GM23338 (cell line): ENCODE measurements around the gene SORCS2. TPM values are rescaled to one million over a fixed set of nuclear protein-coding genes. Genes with fewer than 3 reads are reported as not detected.

Source experiments
- ATAC-seq: fragments of 200-7000 bp; cut with Tn5 transposase; 3 replicates; pipeline ENCODE4 v1.9.1; 2020
- DNase-seq: peaks from one replicate; pipeline ENCODE4 v3.0.0-alpha.2; 2015; ENCODE audit warnings: low spot score
- H2AFZ ChIP-seq: fragments of 200-600 bp; sonication (generic); 2 replicates; pipeline ENCODE4 v1.8.0; 2016; ENCODE audit warnings: antibody characterized with exemption, mild to moderate bottlenecking, moderate library complexity
- H3F3A ChIP-seq: fragments of 200-600 bp; sonication (generic); replicated peaks from 2 replicates; pipeline ENCODE4 v1.8.0; 2017; ENCODE audit warnings: antibody characterized with exemption, mixed run types, low read depth
- H3K27ac ChIP-seq: fragments of 200-600 bp; sonication (generic); 2 replicates; pipeline ENCODE4 v1.6.1; 2016; ENCODE audit warnings: low read depth
- H3K27me3 ChIP-seq: fragments of 200-600 bp; sonication (generic); 2 replicates; pipeline ENCODE4 v1.8.0; 2016; ENCODE audit warnings: mild to moderate bottlenecking, mixed run types, moderate library complexity; ENCODE audit not compliant: insufficient read depth
- H3K36me3 ChIP-seq: fragments of 200-600 bp; sonication (generic); 2 replicates; pipeline ENCODE4 v1.8.0; 2016; ENCODE audit warnings: mild to moderate bottlenecking; ENCODE audit not compliant: insufficient read depth
- H3K4me1 ChIP-seq: fragments of 200-600 bp; sonication (generic); 2 replicates; pipeline ENCODE4 v1.8.0; 2016; ENCODE audit warnings: mild to moderate bottlenecking, moderate library complexity; ENCODE audit not compliant: insufficient read depth
- H3K4me2 ChIP-seq: fragments of 200-600 bp; sonication (generic); 2 replicates; pipeline ENCODE4 v1.7.1; 2017; ENCODE audit warnings: mixed run types
- H3K4me3 ChIP-seq: fragments of 200-600 bp; sonication (generic); 2 replicates; pipeline ENCODE4 v1.6.1; 2016; ENCODE audit warnings: mixed run types
- H3K79me2 ChIP-seq: fragments of 200-600 bp; sonication (generic); replicated peaks from 2 replicates; pipeline ENCODE4 v1.8.0; 2017; ENCODE audit warnings: mild to moderate bottlenecking; ENCODE audit not compliant: insufficient read depth
- H3K9me2 ChIP-seq: fragments of 200-600 bp; sonication (generic); 2 replicates; pipeline ENCODE4 v1.8.0; 2017; ENCODE audit not compliant: insufficient read depth
- H4K20me1 ChIP-seq: fragments of 200-600 bp; sonication (generic); replicated peaks from 2 replicates; pipeline ENCODE4 v1.8.0; 2017; ENCODE audit warnings: mild to moderate bottlenecking; ENCODE audit not compliant: insufficient read depth
- H3K27ac Mint-ChIP-seq: 2 replicates; pipeline ENCODE4 v1.8.0; 2020; ENCODE audit warnings: inconsistent platforms, mild to moderate bottlenecking, moderate library complexity, mixed read lengths
- H3K27me3 Mint-ChIP-seq: 3 replicates; pipeline ENCODE4 v1.8.0; 2022; ENCODE audit warnings: low read depth, mild to moderate bottlenecking, moderate library complexity, mixed read lengths, inconsistent platforms; ENCODE audit not compliant: insufficient read depth, poor library complexity
- H3K36me3 Mint-ChIP-seq: 3 replicates; pipeline ENCODE4 v1.8.0; 2021; ENCODE audit warnings: low read depth, mild to moderate bottlenecking, inconsistent platforms, moderate library complexity, mixed read lengths
- H3K4me1 Mint-ChIP-seq: 3 replicates; pipeline ENCODE4 v1.8.0; 2020; ENCODE audit warnings: mild to moderate bottlenecking, inconsistent platforms, mixed read lengths
- H3K4me3 Mint-ChIP-seq: 3 replicates; pipeline ENCODE4 v1.8.0; 2021; ENCODE audit warnings: moderate library complexity, mild to moderate bottlenecking, inconsistent platforms, mixed read lengths
- H3K9me3 Mint-ChIP-seq: 3 replicates; pipeline ENCODE4 v1.8.0; 2020; ENCODE audit warnings: moderate library complexity, mild to moderate bottlenecking, inconsistent platforms, mixed read lengths
- EZH2 ChIP-seq: fragments of 200-600 bp; sonication (generic); IDR thresholded peaks from one replicate; pipeline ENCODE4 v1.8.0; 2017; ENCODE audit warnings: antibody characterized with exemption, mild to moderate bottlenecking, low read depth; ENCODE audit not compliant: unreplicated experiment
- EZH2phosphoT487 ChIP-seq: fragments of 200-600 bp; sonication (generic); IDR thresholded peaks from one replicate; pipeline ENCODE4 v1.8.1; 2018; ENCODE audit warnings: antibody characterized with exemption; ENCODE audit not compliant: unreplicated experiment
- STAT1 ChIP-seq: IDR thresholded peaks from one replicate; pipeline ENCODE4 v1.6.1; 2016; ENCODE audit warnings: antibody characterized with exemption; ENCODE audit not compliant: unreplicated experiment
- ZNF114 ChIP-seq: fragments of 250-450 bp; sonication (Bioruptor Pico); IDR thresholded peaks from 2 replicates; pipeline ENCODE4 v1.5.0; 2020; ENCODE audit warnings: mild to moderate bottlenecking, moderate library complexity
- polyA plus RNA-seq: library from polyadenylated mRNA; unstranded; fragments of >200 nt; fragmentation: Nextera tagmentation; extraction: Ambion mirVana; gene quantifications from 2 replicates; pipeline ENCODE4 v1.2.1, GENCODE V29; 2016
- total RNA-seq: library from RNA; depleted of rRNA; stranded (reverse); fragments of >200 nt; shearing (Covaris generic); gene quantifications from 2 replicates; pipeline ENCODE4 v1.2.3, GENCODE V29; 2014
- TF ChIP-seq, protein P1 (sequence below): IDR thresholded peaks from one replicate; pipeline ENCODE4 v1.6.1; 2018; ENCODE audit warnings: antibody characterized with exemption; ENCODE audit not compliant: unreplicated experiment
- TF ChIP-seq, protein P2 (sequence below): IDR thresholded peaks from 2 replicates; pipeline ENCODE4 v1.6.1; 2016; ENCODE audit warnings: antibody characterized with exemption
- TF ChIP-seq, protein P3 (sequence below): fragments of 250-450 bp; sonication (Bioruptor Pico); IDR thresholded peaks from 2 replicates; pipeline ENCODE4 v1.5.0; 2020; ENCODE audit warnings: mild to moderate bottlenecking, moderate library complexity

SORCS2 gene
- total and polyA plus RNA-seq, 2 experiments from 2014 or later = 0.47 to 2.4 TPM

DNA sequence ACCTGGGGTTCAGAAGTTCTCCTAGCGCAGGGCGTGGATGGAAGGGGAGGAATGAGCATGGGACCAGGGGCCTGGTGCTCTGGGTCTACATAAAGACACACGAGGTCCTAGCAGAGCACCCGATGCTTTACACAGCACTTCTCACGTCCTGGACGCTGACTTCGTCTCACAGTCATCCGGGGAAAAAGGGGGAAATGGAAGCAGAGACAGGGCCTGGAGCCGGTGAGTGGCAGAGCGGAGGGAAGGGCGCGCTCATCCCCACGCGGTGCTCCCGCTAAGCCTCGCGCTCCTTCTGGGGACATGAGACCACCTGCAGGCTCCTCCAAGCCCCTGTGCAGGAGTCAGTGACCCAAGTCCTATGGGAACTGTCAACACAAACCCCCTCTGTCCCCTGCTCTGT, 589.7 kb downstream of the SORCS2 start:
- no peaks in the 10 kb centered on the region; the same call in 1 of the 2 replicates for H4K20me1 ChIP-seq
- no peak for ATAC-seq
- no peak overlapping the region for H3K4me3 ChIP-seq
- no peak for TF ChIP-seq STAT1
- TF ChIP-seq, protein P1, sequence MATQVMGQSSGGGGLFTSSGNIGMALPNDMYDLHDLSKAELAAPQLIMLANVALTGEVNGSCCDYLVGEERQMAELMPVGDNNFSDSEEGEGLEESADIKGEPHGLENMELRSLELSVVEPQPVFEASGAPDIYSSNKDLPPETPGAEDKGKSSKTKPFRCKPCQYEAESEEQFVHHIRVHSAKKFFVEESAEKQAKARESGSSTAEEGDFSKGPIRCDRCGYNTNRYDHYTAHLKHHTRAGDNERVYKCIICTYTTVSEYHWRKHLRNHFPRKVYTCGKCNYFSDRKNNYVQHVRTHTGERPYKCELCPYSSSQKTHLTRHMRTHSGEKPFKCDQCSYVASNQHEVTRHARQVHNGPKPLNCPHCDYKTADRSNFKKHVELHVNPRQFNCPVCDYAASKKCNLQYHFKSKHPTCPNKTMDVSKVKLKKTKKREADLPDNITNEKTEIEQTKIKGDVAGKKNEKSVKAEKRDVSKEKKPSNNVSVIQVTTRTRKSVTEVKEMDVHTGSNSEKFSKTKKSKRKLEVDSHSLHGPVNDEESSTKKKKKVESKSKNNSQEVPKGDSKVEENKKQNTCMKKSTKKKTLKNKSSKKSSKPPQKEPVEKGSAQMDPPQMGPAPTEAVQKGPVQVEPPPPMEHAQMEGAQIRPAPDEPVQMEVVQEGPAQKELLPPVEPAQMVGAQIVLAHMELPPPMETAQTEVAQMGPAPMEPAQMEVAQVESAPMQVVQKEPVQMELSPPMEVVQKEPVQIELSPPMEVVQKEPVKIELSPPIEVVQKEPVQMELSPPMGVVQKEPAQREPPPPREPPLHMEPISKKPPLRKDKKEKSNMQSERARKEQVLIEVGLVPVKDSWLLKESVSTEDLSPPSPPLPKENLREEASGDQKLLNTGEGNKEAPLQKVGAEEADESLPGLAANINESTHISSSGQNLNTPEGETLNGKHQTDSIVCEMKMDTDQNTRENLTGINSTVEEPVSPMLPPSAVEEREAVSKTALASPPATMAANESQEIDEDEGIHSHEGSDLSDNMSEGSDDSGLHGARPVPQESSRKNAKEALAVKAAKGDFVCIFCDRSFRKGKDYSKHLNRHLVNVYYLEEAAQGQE = no peak
- TF ChIP-seq, protein P2, sequence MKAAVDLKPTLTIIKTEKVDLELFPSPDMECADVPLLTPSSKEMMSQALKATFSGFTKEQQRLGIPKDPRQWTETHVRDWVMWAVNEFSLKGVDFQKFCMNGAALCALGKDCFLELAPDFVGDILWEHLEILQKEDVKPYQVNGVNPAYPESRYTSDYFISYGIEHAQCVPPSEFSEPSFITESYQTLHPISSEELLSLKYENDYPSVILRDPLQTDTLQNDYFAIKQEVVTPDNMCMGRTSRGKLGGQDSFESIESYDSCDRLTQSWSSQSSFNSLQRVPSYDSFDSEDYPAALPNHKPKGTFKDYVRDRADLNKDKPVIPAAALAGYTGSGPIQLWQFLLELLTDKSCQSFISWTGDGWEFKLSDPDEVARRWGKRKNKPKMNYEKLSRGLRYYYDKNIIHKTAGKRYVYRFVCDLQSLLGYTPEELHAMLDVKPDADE = no peak
- TF ChIP-seq, protein P3, sequence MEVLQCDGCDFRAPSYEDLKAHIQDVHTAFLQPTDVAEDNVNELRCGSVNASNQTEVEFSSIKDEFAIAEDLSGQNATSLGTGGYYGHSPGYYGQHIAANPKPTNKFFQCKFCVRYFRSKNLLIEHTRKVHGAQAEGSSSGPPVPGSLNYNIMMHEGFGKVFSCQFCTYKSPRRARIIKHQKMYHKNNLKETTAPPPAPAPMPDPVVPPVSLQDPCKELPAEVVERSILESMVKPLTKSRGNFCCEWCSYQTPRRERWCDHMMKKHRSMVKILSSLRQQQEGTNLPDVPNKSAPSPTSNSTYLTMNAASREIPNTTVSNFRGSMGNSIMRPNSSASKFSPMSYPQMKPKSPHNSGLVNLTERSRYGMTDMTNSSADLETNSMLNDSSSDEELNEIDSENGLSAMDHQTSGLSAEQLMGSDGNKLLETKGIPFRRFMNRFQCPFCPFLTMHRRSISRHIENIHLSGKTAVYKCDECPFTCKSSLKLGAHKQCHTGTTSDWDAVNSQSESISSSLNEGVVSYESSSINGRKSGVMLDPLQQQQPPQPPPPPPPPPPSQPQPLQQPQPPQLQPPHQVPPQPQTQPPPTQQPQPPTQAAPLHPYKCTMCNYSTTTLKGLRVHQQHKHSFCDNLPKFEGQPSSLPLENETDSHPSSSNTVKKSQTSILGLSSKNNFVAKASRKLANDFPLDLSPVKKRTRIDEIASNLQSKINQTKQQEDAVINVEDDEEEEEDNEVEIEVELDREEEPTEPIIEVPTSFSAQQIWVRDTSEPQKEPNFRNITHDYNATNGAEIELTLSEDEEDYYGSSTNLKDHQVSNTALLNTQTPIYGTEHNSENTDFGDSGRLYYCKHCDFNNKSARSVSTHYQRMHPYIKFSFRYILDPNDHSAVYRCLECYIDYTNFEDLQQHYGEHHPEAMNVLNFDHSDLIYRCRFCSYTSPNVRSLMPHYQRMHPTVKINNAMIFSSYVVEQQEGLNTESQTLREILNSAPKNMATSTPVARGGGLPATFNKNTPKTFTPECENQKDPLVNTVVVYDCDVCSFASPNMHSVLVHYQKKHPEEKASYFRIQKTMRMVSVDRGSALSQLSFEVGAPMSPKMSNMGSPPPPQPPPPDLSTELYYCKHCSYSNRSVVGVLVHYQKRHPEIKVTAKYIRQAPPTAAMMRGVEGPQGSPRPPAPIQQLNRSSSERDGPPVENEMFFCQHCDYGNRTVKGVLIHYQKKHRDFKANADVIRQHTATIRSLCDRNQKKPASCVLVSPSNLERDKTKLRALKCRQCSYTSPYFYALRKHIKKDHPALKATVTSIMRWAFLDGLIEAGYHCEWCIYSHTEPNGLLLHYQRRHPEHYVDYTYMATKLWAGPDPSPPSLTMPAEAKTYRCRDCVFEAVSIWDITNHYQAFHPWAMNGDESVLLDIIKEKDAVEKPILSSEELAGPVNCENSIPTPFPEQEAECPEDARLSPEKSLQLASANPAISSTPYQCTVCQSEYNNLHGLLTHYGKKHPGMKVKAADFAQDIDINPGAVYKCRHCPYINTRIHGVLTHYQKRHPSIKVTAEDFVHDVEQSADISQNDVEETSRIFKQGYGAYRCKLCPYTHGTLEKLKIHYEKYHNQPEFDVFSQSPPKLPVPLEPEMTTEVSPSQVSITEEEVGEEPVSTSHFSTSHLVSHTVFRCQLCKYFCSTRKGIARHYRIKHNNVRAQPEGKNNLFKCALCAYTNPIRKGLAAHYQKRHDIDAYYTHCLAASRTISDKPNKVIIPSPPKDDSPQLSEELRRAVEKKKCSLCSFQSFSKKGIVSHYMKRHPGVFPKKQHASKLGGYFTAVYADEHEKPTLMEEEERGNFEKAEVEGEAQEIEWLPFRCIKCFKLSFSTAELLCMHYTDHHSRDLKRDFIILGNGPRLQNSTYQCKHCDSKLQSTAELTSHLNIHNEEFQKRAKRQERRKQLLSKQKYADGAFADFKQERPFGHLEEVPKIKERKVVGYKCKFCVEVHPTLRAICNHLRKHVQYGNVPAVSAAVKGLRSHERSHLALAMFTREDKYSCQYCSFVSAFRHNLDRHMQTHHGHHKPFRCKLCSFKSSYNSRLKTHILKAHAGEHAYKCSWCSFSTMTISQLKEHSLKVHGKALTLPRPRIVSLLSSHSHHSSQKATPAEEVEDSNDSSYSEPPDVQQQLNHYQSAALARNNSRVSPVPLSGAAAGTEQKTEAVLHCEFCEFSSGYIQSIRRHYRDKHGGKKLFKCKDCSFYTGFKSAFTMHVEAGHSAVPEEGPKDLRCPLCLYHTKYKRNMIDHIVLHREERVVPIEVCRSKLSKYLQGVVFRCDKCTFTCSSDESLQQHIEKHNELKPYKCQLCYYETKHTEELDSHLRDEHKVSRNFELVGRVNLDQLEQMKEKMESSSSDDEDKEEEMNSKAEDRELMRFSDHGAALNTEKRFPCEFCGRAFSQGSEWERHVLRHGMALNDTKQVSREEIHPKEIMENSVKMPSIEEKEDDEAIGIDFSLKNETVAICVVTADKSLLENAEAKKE (CRISPR knock-in tag) = no peak
- no peak for TF ChIP-seq EZH2phosphoT487
- TF ChIP-seq EZH2 = no peak
- no peak for TF ChIP-seq ZNF114 (CRISPR knock-in tag)
- Mint-ChIP-seq H3K36me3 (peaks cover 11% of the 10 kb centered on the region), H3K27ac (no peak overlapping the region), H3K9me3 (no peaks in the 10 kb centered on the region), H3K4me1 (peaks cover 3% of the 10 kb centered on the region; the same call in 1 of the 3 replicates), H3K27me3 (peaks cover 4% of the 10 kb centered on the region), H3K4me3 (no peak overlapping the region)
- no peaks in the 10 kb centered on the region for H3K4me1 ChIP-seq
- H3K9me2 ChIP-seq = no peaks in the 10 kb centered on the region
- H3F3A ChIP-seq = no peaks in the 10 kb centered on the region
- no peaks in the 10 kb centered on the region for H3K79me2 ChIP-seq
- H3K27ac ChIP-seq = no peak overlapping the region
- no peak overlapping the region for H2AFZ ChIP-seq
- no peaks in the 10 kb centered on the region for H3K27me3 ChIP-seq
- H3K36me3 ChIP-seq = peaks cover 7% of the 10 kb centered on the region
- DNase-seq = no peak
- H3K4me2 ChIP-seq = no peak overlapping the region
